NOMO-1 treated with dmso at 0.1 percent for 144 hours (cell line): Measurements from ENCODE around the gene OR1S2.
"Not testable (repeated sequence)": the region's sequence is repeated elsewhere in the genome, so short reads cannot be mapped to it uniquely, and the experiment has no call there.

Experiments
- DNase-seq: peaks from one replicate; lab custom pipeline; 2025; ENCODE audit not compliant: unreplicated experiment; lab: John Stamatoyannopoulos, UW

OR1S2 gene, protein sequence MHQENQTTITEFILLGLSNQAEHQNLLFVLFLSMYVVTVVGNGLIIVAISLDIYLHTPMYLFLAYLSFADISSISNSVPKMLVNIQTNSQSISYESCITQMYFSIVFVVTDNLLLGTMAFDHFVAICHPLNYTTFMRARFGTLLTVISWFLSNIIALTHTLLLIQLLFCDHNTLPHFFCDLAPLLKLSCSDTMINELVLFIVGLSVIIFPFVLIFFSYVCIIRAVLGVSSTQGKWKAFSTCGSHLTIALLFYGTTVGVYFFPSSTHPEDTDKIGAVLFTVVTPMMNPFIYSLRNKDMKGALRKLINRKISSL

DNA sequence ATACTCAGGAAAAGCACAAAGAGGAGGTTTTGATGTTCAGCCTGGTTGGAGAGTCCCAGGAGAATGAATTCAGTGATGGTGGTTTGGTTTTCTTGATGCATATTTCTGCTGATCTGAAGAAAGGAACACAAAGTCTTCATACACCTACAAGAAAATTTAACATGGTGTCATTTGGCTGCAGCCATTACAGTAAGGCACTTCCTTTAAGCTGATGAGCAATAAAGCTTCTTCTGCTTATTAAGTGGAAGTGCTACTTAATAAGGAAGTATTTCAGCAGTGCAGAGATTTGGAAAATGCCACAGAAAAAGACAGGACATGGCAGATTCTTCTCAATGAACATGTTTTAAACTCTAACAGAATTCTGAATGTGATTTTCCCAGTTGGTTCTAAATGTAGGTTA, at the start of gene OR1S2:
Gene OR1S2 (minus strand): TSS at position 101 of the 400 bp plus-strand sequence. CDS start 0 bp downstream, at position 101.
- no peak for DNase-seq

DNA sequence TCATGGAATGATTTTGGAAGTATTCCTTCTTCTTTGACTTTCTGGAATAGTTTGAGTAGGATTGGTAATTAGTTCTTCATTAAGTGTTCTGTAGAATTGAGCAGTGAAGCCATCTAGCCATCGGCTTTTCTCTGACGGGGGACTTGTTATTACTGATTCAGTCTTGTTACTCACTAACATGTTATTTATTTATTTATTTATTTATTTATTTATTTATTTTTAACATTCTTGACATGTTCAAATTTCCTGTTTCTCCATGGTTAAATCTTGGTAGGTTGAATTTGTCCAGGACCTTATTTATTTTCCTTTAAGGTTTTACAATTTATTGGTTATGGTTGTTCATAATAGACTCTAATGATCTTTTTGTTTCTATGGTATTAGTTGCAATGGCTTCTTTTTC, 40.0 kb upstream of the OR1S2 start:
- DNase-seq = no peak

DNA sequence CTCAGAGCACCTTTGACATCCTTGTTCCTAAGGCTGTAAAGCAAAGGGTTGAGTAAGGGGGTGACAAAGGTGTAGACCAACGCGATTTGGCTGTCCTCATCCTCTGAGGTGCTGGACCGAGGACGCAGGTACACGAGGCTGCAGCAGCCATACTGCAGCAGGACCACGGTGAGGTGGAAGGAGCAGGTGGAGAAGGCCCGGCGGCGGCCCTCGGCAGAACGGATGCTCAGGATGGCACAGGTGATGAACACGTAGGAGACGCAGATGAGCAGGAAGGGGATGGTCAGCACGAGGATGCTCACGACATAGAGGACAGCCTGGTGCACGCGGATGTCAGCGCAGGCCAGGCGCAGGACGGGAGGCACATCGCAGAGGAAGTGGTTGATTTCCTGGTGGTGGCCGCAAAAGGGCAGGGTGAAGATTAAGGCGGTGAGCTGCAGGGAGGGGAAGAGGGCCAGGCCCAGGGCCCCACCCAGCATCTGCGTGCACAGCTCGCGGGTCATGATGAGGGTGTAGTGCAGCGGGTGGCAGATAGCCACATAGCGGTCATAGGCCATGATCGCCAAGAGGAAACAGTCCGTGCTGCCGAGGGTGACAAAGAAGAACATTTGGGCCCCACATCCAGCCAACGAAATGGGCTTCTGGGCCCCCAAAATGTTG, 24.1 kb upstream of the OR1S2 start:
- no peak for DNase-seq

DNA sequence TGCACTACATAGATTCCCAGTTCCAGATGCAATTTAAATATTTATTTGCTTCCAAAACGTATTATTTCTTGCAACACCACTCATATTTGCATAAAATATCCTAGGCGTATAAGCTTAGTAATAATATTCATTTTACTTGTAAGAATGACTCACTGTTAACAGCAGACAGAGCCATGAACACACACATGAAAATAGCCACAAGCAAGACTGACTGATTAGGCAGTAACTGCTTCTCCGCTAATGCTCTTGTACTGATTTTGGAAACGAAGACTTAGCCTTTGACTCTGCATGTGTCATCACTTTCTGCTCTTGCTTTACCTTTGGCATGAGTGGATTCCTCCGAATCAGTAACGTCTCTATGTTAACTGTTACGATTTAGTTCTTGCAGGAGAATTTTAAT, 18.8 kb upstream of the OR1S2 start:
- no peak for DNase-seq

DNA sequence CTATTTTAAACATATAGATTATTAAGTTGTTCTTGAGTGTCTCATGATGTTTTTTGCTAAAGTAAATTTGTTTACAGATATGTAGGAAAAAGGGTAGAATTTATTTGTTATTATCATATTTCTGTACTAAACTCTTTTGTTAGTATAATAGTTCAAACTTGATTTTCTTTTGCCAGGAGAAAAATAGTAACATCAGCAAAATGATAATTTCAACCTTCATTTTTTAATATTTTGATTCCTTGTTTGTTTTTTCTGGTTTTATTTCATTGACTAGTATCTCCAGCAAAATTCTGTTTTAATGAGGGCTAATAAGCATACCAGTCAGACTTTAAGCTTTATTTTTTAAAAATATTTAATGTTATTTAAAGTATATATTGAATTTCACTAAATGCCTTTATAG, 12.5 kb upstream of the OR1S2 start:
- no peak for DNase-seq

DNA sequence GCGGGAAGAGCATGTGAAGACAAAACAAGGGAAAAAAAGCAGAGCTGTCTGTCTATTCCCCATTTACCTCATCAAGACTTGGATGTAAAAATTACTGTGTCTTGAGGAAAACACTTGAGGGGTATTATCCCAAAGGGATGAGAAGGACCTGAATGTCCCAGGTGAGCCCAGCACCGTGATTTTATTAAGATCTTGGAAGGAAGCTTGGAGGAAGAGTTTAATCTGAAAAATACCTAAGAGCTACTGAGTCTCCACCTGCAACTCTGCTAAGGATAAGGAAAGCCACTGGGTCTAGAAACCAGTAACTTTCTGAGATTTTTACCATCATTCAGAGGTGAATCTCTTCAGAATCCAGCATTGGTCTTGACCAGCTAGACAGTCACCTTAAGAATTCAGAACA, 8.5 kb upstream of the OR1S2 start, which contains the start of gene OR1S1:
Gene OR1S1 (plus strand): TSS at position 301 of the 400 bp plus-strand sequence.
- not testable (repeated sequence) for DNase-seq

DNA sequence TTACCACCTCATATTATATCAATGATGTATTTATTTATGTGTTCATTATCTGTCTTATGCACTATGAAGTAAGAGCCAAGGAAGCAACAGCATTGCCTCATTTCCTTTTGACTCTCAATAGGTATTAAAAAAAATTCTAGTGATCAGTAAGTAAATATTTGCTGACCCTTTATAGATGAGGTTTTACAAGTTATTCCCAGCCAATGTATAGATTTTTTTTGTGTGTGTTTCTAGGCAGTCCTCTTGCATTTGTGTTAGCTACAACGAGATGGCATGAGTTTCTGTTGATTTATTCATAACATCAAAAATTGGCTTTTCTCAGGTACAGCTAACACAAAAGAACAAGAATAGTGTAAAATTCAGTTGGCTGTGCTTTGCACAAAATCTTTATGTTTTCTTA, 4.7 kb downstream of the OR1S2 start:
- no peak for DNase-seq

DNA sequence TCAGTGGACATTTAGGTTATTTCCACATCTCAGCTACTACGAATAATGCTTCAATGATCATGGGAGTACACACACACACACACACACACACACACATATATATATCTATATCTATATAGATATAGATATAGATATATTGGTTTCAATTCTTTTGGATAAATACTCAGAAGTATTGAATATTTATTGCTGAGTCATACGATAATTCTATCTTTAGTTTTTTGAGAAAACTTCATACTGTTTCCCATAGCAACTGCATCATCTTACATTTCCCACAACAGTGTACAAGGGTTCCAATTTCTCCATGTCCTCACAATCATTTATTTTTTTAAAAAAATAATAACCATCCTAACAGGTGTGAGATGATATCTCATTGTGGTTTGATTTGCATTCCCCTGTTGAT, 8.0 kb downstream of the OR1S2 start:
- DNase-seq = no peak

DNA sequence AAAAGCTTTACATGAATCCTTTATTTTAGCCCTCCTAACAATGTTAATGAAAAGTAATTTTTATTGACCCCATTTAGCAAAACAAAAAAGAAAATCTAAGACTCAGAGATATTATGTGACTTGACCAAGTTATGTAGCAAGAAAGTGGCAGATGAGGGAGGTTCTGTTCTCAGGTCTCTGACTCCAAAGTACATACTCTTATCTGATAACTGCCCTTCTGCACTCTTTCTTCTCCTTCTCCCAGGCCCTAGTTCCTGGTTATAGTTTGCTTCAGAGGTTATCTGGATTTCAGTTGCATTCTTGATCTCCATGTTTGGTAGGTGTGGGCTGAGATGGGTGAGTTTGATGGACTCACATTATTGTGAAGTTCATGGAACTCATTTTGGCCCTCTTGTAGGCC, 10.6 kb downstream of the OR1S2 start:
- DNase-seq = no peak

DNA sequence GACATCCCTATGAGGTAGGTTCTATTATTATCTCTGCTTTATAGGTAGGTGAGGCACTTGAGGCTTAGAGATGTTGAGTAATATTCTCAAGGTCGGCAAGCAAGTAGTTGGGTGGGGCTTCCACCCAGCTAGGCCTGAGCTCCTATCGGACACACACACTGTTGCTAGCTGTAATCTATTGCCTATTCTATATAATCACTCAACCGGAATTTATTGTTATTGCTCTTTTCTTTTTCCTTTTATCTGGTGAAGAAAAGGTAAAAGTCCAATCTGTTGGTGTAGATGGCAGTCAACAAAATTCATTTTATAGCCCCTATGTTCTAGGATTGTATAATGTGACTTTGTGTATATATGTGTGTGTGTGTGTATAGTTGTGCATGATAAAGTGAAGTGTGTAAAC, 11.7 kb downstream of the OR1S2 start:
- DNase-seq = no peak

DNA sequence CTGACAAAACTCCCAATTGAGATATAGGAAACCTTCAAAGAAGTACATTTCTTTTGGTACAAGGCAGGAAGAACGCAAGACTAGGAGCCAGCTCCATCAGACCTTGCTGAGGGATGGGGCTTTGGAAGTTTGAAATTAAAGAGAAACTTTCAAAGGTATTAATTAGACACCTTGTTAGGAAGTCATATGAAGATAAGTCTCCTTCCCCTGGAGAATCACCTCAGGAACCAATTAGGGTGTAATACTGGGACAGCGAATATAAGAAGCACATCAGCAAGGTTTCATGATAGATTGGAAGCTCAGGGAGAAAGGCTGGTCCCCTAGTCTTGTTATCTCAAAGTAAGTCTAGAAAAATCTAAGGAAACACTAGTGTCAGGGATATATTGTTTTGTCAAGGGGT, 15.2 kb downstream of the OR1S2 start, which contains the start of gene OR9Q2:
Gene OR9Q2 (plus strand): TSS at position 301 of the 400 bp plus-strand sequence. CDS start 1,421 bp downstream, outside the sequence.
- no peak for DNase-seq

DNA sequence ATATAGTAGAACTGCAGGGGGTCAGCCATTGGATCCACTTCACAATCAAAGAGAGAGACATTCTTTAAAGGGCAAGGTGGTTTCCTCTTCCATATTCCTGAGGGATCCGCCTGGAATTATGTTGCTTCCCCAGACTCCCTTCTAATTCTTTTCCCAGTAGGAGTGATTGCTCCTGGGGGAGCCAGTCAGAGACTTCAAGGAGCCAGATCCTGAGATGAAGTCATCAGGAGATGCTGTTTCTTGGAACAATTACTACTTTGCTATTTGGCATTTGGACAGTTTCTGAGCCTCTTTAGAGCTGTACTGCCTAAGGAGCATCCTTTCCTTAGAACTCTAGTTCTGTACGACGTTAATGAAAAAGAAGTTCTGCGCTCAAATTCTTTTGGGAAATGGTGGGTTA, 17.0 kb downstream of the OR1S2 start:
- no peak for DNase-seq

DNA sequence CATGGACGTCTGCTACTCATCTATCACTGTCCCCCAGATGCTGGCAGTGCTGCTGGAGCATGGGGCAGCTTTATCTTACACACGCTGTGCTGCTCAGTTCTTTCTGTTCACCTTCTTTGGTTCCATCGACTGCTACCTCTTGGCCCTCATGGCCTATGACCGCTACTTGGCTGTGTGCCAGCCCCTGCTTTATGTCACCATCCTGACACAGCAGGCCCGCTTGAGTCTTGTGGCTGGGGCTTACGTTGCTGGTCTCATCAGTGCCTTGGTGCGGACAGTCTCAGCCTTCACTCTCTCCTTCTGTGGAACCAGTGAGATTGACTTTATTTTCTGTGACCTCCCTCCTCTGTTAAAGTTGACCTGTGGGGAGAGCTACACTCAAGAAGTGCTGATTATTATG, 24.3 kb downstream of the OR1S2 start:
- no peak for DNase-seq

DNA sequence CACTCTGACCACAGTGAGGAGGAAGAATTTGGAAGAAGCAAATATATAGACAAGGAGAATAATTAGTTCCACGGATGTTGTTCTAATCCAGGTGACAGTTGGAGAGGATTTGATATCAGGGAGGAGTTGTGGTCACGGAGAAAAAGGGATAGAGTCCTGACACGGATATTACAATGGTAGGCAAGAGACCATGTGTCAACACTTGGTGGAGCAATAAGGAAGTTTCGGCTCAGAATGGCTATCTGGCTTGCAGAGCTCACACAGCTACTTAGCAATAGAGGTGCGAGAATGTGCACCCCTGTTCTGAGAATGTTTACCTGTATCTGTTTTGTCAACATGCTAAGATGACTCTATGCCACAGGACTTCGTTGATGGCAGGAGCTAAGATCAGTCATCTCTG, 25.5 kb downstream of the OR1S2 start:
- no peak for DNase-seq

DNA sequence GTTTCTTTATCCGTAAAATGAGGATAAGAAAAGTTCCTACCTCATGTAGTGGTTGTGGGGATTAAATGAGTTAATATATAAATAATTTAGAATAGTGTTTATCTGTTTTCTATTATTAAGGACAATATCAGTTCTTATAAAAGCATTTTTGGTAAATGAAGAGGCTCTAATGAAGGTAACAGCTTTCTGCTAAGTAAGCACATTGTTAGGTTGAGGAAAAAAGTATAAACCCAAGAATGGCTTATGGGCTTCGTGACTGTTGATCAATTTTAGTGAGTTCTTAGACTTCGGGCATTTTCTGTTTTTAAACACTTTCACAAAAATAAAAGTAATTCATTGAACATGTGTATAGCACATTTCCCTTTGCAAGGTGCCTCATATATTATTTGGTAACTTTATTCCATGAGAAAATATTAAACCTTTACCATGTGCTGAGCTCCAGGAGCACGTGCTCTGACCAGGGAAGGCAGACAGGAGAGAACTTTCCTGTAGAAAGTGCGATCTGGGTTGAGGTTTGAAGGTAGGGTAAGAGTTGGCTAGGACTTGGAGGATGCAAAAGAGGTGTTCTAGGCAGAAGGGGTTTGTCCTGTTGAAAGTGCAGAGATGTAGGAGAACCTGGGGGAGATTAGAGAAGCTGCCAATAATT, 26.4 kb downstream of the OR1S2 start:
- DNase-seq = no peak

DNA sequence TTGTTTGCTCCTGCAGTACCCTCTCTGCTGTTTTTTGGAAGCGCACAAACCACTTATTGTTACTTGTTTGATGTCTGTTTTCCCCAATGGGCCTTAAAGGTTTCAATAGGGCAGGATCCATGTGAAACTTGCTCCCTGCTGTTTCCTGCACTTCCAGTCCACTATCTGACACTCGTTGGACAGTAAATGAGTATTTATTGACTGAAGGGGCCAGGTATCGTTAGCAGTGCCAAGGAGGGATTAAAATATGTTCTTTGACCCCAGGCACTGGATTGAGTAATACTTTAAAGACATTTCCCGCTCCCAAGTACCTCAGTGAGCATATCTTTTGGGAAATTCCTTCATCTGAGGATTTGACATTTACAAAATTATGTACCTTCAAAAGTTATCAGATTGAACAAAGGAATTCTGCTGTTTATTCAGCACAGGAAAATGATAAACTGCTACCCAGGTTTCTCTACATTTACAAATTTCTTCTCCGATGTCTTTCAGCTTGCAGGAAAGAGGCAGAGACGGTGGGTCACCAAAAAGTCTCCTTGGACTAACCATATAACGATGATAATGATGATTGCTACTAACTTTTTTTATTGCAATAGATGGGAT, 38.3 kb downstream of the OR1S2 start:
- DNase-seq = no peak

DNA sequence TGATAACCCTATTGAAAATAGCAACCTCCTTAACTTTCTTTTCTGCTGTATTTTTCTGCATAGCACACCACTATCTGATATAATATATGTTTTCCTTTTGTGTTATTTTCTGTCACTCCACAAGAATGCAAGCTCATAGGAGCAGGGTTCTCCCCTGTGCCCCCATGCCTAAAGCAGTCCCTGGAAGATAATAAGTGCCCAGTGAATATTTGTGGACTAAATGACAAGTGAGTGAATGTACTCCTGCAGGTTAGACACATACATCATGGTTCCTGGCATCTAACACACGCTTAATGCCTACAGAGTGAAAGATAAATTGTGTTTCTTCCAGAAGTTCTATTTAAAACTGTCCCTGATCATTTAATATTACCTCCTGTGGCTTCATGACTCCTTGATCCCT, 39.0 kb downstream of the OR1S2 start:
- no peak for DNase-seq

DNA sequence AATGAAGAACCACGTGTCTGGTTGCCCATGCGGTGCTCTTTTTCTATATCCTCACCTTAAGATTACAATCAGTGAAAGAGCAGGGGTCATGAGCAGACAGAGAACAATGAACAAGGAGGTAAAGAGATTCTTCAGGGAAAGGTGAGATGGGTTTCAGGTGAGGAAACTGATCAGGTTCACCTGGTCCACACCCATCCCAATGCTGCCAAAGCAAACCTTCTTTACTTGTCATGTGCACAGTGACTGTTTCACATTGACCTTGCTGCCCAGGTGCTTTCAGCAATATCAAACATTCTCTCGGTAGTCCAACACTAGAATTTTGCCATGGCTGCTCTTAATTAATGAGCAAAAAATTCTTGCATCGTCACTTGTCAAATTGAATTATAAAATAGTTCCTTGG, 39.6 kb downstream of the OR1S2 start:
- DNase-seq = no peak
